SU-DHL-6 (cell line): ENCODE measurements around the gene CDV3.

Experiments used
- CTCF ChIP-seq: fragments of 200-600 bp; sonication (generic); IDR thresholded peaks from one replicate; pipeline ENCODE4 v1.5.1; 2017; ENCODE audit warnings: antibody characterized with exemption, mild to moderate bottlenecking, low read length, moderate library complexity; ENCODE audit not compliant: insufficient read depth, poor library complexity, severe bottlenecking
- EZH2phosphoT487 ChIP-seq: fragments of 200-600 bp; sonication (generic), shearing (Covaris generic); conservative IDR thresholded peaks from 2 replicates; pipeline ENCODE4 v1.6.1; 2018; ENCODE audit warnings: mild to moderate bottlenecking, antibody characterized with exemption, low read length, moderate library complexity, mixed read lengths

GRCh38 chr3:133627789-133628188, 54.3 kb downstream of the CDV3 start:
- no peak for TF ChIP-seq CTCF
- no peak for TF ChIP-seq EZH2phosphoT487
